ENCODE data around the gene AQP6. TPM values are rescaled to one million over a fixed set of nuclear protein-coding genes. Genes with fewer than 3 reads are reported as not detected.

AQP6 gene
- total RNA-seq, 1 experiment from 2014 or later, result 0.09 TPM

GRCh38 chr12:49968471-49968870 is 4.3 kb upstream of the AQP6 start:
- Mint-ChIP-seq H3K4me3 (no peak overlapping the region), H3K9me3 (no peaks in the 10 kb centered on the region), H3K4me1 (peaks cover 11 to 12% of the 10 kb centered on the region in 2 experiments), H3K36me3 (ENCODE audit: insufficient read depth in 1 of 3, low read depth in 3 of 3) (no peaks in the 10 kb centered on the region), H3K27me3 (ENCODE audit: low read depth) (peaks cover 36% of the 10 kb centered on the region), H3K27ac (no peak overlapping the region)
- Histone ChIP-seq H3K4me2 (ENCODE audit: insufficient read depth, insufficient read length, low read length) (no peak overlapping the region), H2BK120ac (ENCODE audit: low read depth, low read length, poor library complexity, severe bottlenecking) (no peak overlapping the region), H3K14ac (ENCODE audit: insufficient read depth, low read length) (no peak overlapping the region), H2BK5ac (ENCODE audit: insufficient read length, low read length) (no peak overlapping the region), H3K56ac (ENCODE audit: insufficient read length, low read depth, low read length) (no peak overlapping the region), H3K9me3 (ENCODE audit: control insufficient read depth, low read depth, low read length) (no peaks in the 10 kb centered on the region), H4K20me1 (ENCODE audit: control insufficient read depth, insufficient read depth, insufficient read length) (no peaks in the 10 kb centered on the region), H3K79me1 (ENCODE audit: insufficient read depth, low read depth, low read length, poor library complexity, severe bottlenecking) (no peaks in the 10 kb centered on the region), H4K91ac (ENCODE audit: insufficient read length, low read depth, low read length) (no peak overlapping the region), H4K8ac (replicated peaks; ENCODE audit: insufficient read length, low read depth, low read length) (no peak overlapping the region), H3K4ac (ENCODE audit: low read depth, low read length) (no peak overlapping the region), H3K79me2 (ENCODE audit: insufficient read depth, low read length) (no peaks in the 10 kb centered on the region), H2BK12ac (ENCODE audit: insufficient read length, low read depth, low read length) (no peak overlapping the region), H3K18ac (ENCODE audit: insufficient read length, low read depth, low read length) (no peak overlapping the region), H3K23me2 (ENCODE audit: insufficient read length, low read depth, low read length, poor library complexity, severe bottlenecking) (no peaks in the 10 kb centered on the region), H4K5ac (ENCODE audit: insufficient read length, low read depth, low read length) (no peak overlapping the region), H2BK15ac (ENCODE audit: low read depth, low read length) (no peak overlapping the region), H3K4me1 (ENCODE audit: insufficient read depth, low read length) (no peaks in the 10 kb centered on the region), H3T11ph (ENCODE audit: low read length) (no peak overlapping the region), H3K27me3 (ENCODE audit: insufficient read depth, low read length) (peaks cover 2% of the 10 kb centered on the region; the same call in 1 of the 2 replicates), H3K27ac (ENCODE audit: insufficient read length, low read depth, low read length) (no peak overlapping the region), H2AK5ac (ENCODE audit: insufficient read length, low read length) (no peak overlapping the region), H3K23ac (ENCODE audit: insufficient read length, low read depth, low read length) (no peak overlapping the region), H2AFZ (ENCODE audit: low read length) (no peak overlapping the region), H2BK20ac (ENCODE audit: low read depth, low read length, poor library complexity, severe bottlenecking) (no peak overlapping the region), H3K9ac (ENCODE audit: extremely low read depth, insufficient read length, low read length) (no peak overlapping the region)
- WGBS (ENCODE audit: extremely low coverage, insufficient read length, low lambda C conversion rate), result no CpG with 5 or more reads among the region's 6 CpGs
- no peak for TF ChIP-seq CTCF (conservative IDR thresholded peaks at IDR 0.05)
- no peak for DNase-seq

Measured in H9 (cell line).